GM12878 (cell line): ENCODE measurements around the gene BTF3L4. TPM values are rescaled to one million over a fixed set of nuclear protein-coding genes. Genes with fewer than 3 reads are reported as not detected.

Source experiments
- ATAC-seq: fragments of 200-7000 bp; cut with Tn5 transposase; 3 replicates; pipeline ENCODE4 v1.9.1; 2020; ENCODE audit warnings: mild to moderate bottlenecking, moderate library complexity
- BruUV-seq: library from RNA; stranded (reverse); fragments of 400-500 nt; replicated peaks from 2 replicates; lab custom pipeline; 2021; lab: Mats Ljungman, UMichigan
- CTCF ChIA-PET: fragments of 300-600 bp; sonication (Branson Sonifier 250); formaldehyde crosslinking; extraction: SDS; loops from one replicate; lab custom pipeline; 2021; ENCODE audit warnings: inconsistent platforms; lab: Yijun Ruan, JAX
- POLR2A ChIA-PET: fragments of 350-600 bp; formaldehyde crosslinking; extraction: SDS; loops from one replicate; lab custom pipeline; 2021; ENCODE audit warnings: inconsistent platforms; lab: Charles Lee
- RAD21 ChIA-PET: fragments of 300-600 bp; sonication (Branson Sonifier 250); formaldehyde crosslinking; loops from one replicate; lab custom pipeline; 2023; ENCODE audit warnings: antibody characterized with exemption; ENCODE audit not compliant: unreplicated experiment; lab: Charles Lee
- SMC1A ChIA-PET: fragments of 300-600 bp; sonication (Branson Sonifier 250); formaldehyde crosslinking; loops from one replicate; lab custom pipeline; 2023; ENCODE audit not compliant: unreplicated experiment, uncharacterized antibody; lab: Charles Lee
- DNase-seq: peaks from one replicate; pipeline ENCODE4 v3.0.0-alpha.2; 2011; ENCODE audit warnings: low read depth, low spot score
- FAIRE-seq: peaks from 3 replicates; lab custom pipeline; 2011; peaks lifted over from hg19 to GRCh38; lab: Jason Lieb, UNC
- H2AFZ ChIP-seq: 2 replicates; pipeline ENCODE4 v1.6.0; 2011; ENCODE audit warnings: low read depth, low read length, control low read depth; ENCODE audit not compliant: control insufficient read depth
- H3K27ac ChIP-seq: 2 replicates; pipeline ENCODE4 v1.5.1; 2011; ENCODE audit warnings: control low read depth; ENCODE audit not compliant: control insufficient read depth, insufficient read depth
- H3K27me3 ChIP-seq, 2 experiments: replicated peaks in 1 of 2; 2 replicates each; pipeline versions ENCODE4 v1.6.0 to v1.6.1; 2011; ENCODE audit warnings: low read length in 1 of 2; ENCODE audit not compliant: control insufficient read depth in 2 of 2, insufficient read depth in 2 of 2
- H3K36me3 ChIP-seq, 2 experiments: 2 replicates each; pipeline ENCODE4 v1.5.1; 2011; ENCODE audit warnings: low read length in 1 of 2; ENCODE audit not compliant: control insufficient read depth in 2 of 2, insufficient read depth in 2 of 2
- H3K4me1 ChIP-seq: 2 replicates; pipeline ENCODE4 v1.6.1; 2011; ENCODE audit warnings: mild to moderate bottlenecking, low read length, moderate library complexity, mixed read lengths; ENCODE audit not compliant: control insufficient read depth, insufficient read depth
- H3K4me2 ChIP-seq: 2 replicates; pipeline ENCODE4 v1.6.0; 2011; ENCODE audit warnings: control low read depth; ENCODE audit not compliant: control insufficient read depth, insufficient read depth
- H3K4me3 ChIP-seq: fragments of 200-600 bp; sonication (generic); 2 replicates; pipeline ENCODE4 v1.5.1; 2016
- H3K79me2 ChIP-seq: 2 replicates; pipeline ENCODE4 v1.6.0; 2011; ENCODE audit warnings: low read length; ENCODE audit not compliant: control insufficient read depth, insufficient read depth
- H3K9ac ChIP-seq: 2 replicates; pipeline ENCODE4 v1.8.0; 2011; ENCODE audit warnings: low read length, control low read depth, mixed read lengths; ENCODE audit not compliant: control insufficient read depth, insufficient read depth
- H3K9me3 ChIP-seq: replicated peaks from 3 replicates; pipeline ENCODE4 v1.5.1; 2011; ENCODE audit warnings: mild to moderate bottlenecking, low read length; ENCODE audit not compliant: control insufficient read depth, insufficient read depth
- H4K20me1 ChIP-seq: 2 replicates; pipeline ENCODE4 v1.6.0; 2011; ENCODE audit not compliant: control insufficient read depth, insufficient read depth
- ATF3 ChIP-seq: IDR thresholded peaks from 2 replicates; pipeline ENCODE4 v1.6.1; 2011; ENCODE audit warnings: low read depth, mild to moderate bottlenecking, low read length, moderate library complexity, borderline replicate concordance; ENCODE audit errors: extremely low read depth
- BCL3 ChIP-seq: IDR thresholded peaks from 2 replicates; pipeline ENCODE4 v1.6.1; 2011; ENCODE audit warnings: borderline replicate concordance, low read depth, mild to moderate bottlenecking, moderate library complexity, low read length; ENCODE audit not compliant: insufficient read depth, poor library complexity, severe bottlenecking
- BRCA1 ChIP-seq: IDR thresholded peaks from 2 replicates; pipeline ENCODE4 v1.6.1; 2011; ENCODE audit warnings: low read depth, low read length, improper control_type of control experiment
- CHD4 ChIP-seq: fragments of 200-600 bp; sonication (generic); IDR thresholded peaks from 2 replicates; pipeline ENCODE4 v1.6.1; 2016; ENCODE audit warnings: mild to moderate bottlenecking
- ESRRA ChIP-seq: IDR thresholded peaks from 2 replicates; pipeline ENCODE4 v1.6.1; 2012; ENCODE audit warnings: mild to moderate bottlenecking, low read length, improper control_type of control experiment
- RAD51 ChIP-seq: fragments of 450-650 bp; IDR thresholded peaks from 2 replicates; pipeline ENCODE4 v1.6.1; 2016; ENCODE audit warnings: moderate library complexity, mild to moderate bottlenecking, inconsistent platforms
- RUNX3 ChIP-seq: IDR thresholded peaks from 2 replicates; pipeline ENCODE4 v1.6.1; 2012; ENCODE audit warnings: low read length, inconsistent platforms
- SMAD5 ChIP-seq: IDR thresholded peaks from 2 replicates; pipeline ENCODE4 v1.6.1; 2016; ENCODE audit warnings: antibody characterized with exemption, low read depth
- STAT3 ChIP-seq: IDR thresholded peaks from 2 replicates; pipeline ENCODE4 v1.6.1; 2011; ENCODE audit warnings: low read depth, low read length, improper control_type of control experiment
- ZNF24 ChIP-seq: fragments of 450-650 bp; IDR thresholded peaks from 2 replicates; pipeline ENCODE4 v1.6.1; 2017; ENCODE audit warnings: antibody characterized with exemption, mild to moderate bottlenecking
- ZNF687 ChIP-seq: fragments of 450-650 bp; IDR thresholded peaks from 2 replicates; pipeline ENCODE4 v1.6.1; 2017; ENCODE audit warnings: mild to moderate bottlenecking, moderate library complexity
- WGBS: methylation state at CpG from one replicate; pipeline ENCODE4 v1.1.6; 2016; ENCODE audit warnings: low lambda C conversion rate; ENCODE audit not compliant: insufficient replicate concordance, insufficient coverage; ENCODE audit errors: missing lambda C conversion rate; 5-methylcytosine and 5-hydroxymethylcytosine counted together
- in situ Hi-C: fragments of 300-500 bp; cut with MboI; formaldehyde crosslinking; loops from 9 replicates; pipeline ENCODE4 v1.14.3; 2018; ENCODE audit warnings: mixed read lengths
- intact Hi-C: fragments of 100-400 bp; cut with micrococcal nuclease; formaldehyde crosslinking; loops from one replicate; pipeline ENCODE4 v1.14.2; 2022; ENCODE audit not compliant: unreplicated experiment
- polyA plus RNA-seq, 11 experiments: library from polyadenylated mRNA; depleted of rRNA in 4 of 11; unstranded in 6 of 11; stranded (reverse) in 5 of 11; fragments of >200 nt; fragmentation: Nextera tagmentation in 4 of 11; fragmentation: Illumina TruSeq in 1 of 11; extraction: Ambion mirVana in 4 of 11; extraction: Trizol in 1 of 11; gene quantifications; 1 replicate in 1 of 11; 2 replicates in 10 of 11; pipeline versions ENCODE4 v1.2.1 to v1.2.3, GENCODE V29; 2011 to 2016; ENCODE audit warnings: inconsistent platforms in 2 of 11, missing spikeins in 2 of 11, low read depth in 1 of 11
- total RNA-seq, 4 experiments: library from RNA; depleted of rRNA in 3 of 4; stranded (reverse); fragments of >200 nt in 3 of 4; fragmentation: Illumina TruSeq in 1 of 4; extraction: Trizol in 1 of 4; gene quantifications; 2 replicates each; pipeline versions ENCODE4 v1.2.1 to v1.2.3, GENCODE V29; 2013 to 2021

Gene BTF3L4
- total and polyA plus RNA-seq, 10 of the 15 experiments (the other 5 are each of a cell fraction or from before 2014, with no cell fraction given), result 25.0 to 76.9 (median 66.8) TPM

GRCh38 chr1:52022133-52022532, 34.0 kb upstream of the BTF3L4 start (continued):
- TF ChIP-seq ZNF687 (no peak), RUNX3 (no peak), RAD51 (no peak), ZNF24 (no peak)

- H4K20me1 ChIP-seq, result no peaks in the 10 kb centered on the region
- 100% methylated on average over 2 of the region's 2 CpGs for WGBS
- H3K27me3 ChIP-seq, result no peaks in the 10 kb centered on the region
- no peak overlapping the region for H3K9ac ChIP-seq
- ATAC-seq (no peak), DNase-seq (no peak), FAIRE-seq (no peak)
- POLR2A ChIA-PET, result interaction anchor here (0.7 kb wide), 1 partner anchor 9 kb away, joined by 6 read pairs; no protein-coding TSS in a partner anchor
- H3K36me3 ChIP-seq, result peaks cover 2 to 20% of the 10 kb centered on the region in 2 experiments
- H2AFZ ChIP-seq, result no peak overlapping the region
- in situ Hi-C loops, result no loop called here
- no TSS peak for BruUV-seq
- no peak overlapping the region for H3K27ac ChIP-seq
- peaks cover 5% of the 10 kb centered on the region for H3K4me1 ChIP-seq
- SMC1A ChIA-PET, result no interaction called here
- H3K4me2 ChIP-seq, result no peak overlapping the region
- no peaks in the 10 kb centered on the region for H3K9me3 ChIP-seq
- peaks cover 14% of the 10 kb centered on the region for H3K79me2 ChIP-seq
- H3K4me3 ChIP-seq, result no peak overlapping the region
- RAD21 ChIA-PET, result no interaction called here
- CTCF ChIA-PET, result no interaction called here
- no peak for TF ChIP-seq BRCA1
- no peak for TF ChIP-seq CHD4
- TF ChIP-seq BCL3, result no peak
- no peak for TF ChIP-seq SMAD5
- no peak for TF ChIP-seq ATF3
- TF ChIP-seq ESRRA, result no peak
- TF ChIP-seq STAT3, result no peak
- TF ChIP-seq, all 136 proteins: peak for 0
- intact Hi-C loops, result no loop called here
These were observed 29.8 kb upstream of the BTF3L4 start for GRCh38 chr1:52026278-52026677.
